Natural killer cell (primary cell): ENCODE results near the gene ARNT2. TPM values are rescaled to one million over a fixed set of nuclear protein-coding genes. Genes with fewer than 3 reads are reported as not detected.

Experiments
- ATAC-seq, 3 donors: fragments of 150-1000 bp in 2 of 3; fragments of 200-7000 bp in 1 of 3; cut with Tn5 transposase; 1 replicate in 1 of 3; 2 replicates in 2 of 3; pipeline ENCODE4 v1.10.0; 2021; ENCODE audit warnings: mild to moderate bottlenecking in 2 of 3, moderate library complexity in 2 of 3
- DNase-seq, 2 donors: peaks; one replicate each; pipeline versions ENCODE4 v3.0.0 to v3.0.0-alpha.2; 2013 to 2021; ENCODE audit warnings: mixed read lengths in 1 of 2
- H3K27ac ChIP-seq: one replicate; pipeline ENCODE4 v1.5.1; 2013; ENCODE audit warnings: mild to moderate bottlenecking, low read length
- H3K27me3 ChIP-seq: one replicate; pipeline ENCODE4 v1.6.1; 2013; ENCODE audit warnings: low read length; ENCODE audit not compliant: control insufficient read depth, insufficient read depth
- H3K36me3 ChIP-seq: one replicate; pipeline ENCODE4 v1.6.1; 2013; ENCODE audit warnings: low read length; ENCODE audit not compliant: control insufficient read depth, insufficient read depth
- H3K4me1 ChIP-seq: one replicate; pipeline ENCODE4 v1.6.1; 2013; ENCODE audit warnings: low read length; ENCODE audit not compliant: control insufficient read depth, insufficient read depth
- H3K4me3 ChIP-seq: one replicate; pipeline ENCODE4 v1.5.1; 2013; ENCODE audit warnings: low read length
- H3K9me3 ChIP-seq: one replicate; pipeline ENCODE4 v1.6.1; 2013; ENCODE audit warnings: low read length; ENCODE audit not compliant: control insufficient read depth, insufficient read depth
- H3K27ac Mint-ChIP-seq, 2 donors: one replicate each; pipeline ENCODE4 v1.8.0; 2022; ENCODE audit warnings: mild to moderate bottlenecking in 2 of 2, mixed read lengths in 2 of 2, moderate library complexity in 1 of 2
- H3K27me3 Mint-ChIP-seq, 2 donors: one replicate each; pipeline ENCODE4 v1.8.0; 2022; ENCODE audit warnings: low read depth in 2 of 2, mixed read lengths in 2 of 2
- H3K36me3 Mint-ChIP-seq: one replicate; pipeline ENCODE4 v1.8.0; 2022; ENCODE audit warnings: mixed read lengths
- H3K4me1 Mint-ChIP-seq, 2 donors: one replicate each; pipeline ENCODE4 v1.8.0; 2022; ENCODE audit warnings: mixed read lengths in 2 of 2
- H3K4me3 Mint-ChIP-seq: one replicate; pipeline ENCODE4 v1.8.0; 2022; ENCODE audit warnings: mild to moderate bottlenecking, moderate library complexity, mixed read lengths
- H3K9me3 Mint-ChIP-seq, 2 donors: one replicate each; pipeline ENCODE4 v1.8.0; 2022; ENCODE audit warnings: mixed read lengths in 2 of 2
- CTCF ChIP-seq: fragments of 200-600 bp; IDR thresholded peaks from one replicate; pipeline ENCODE4 v1.8.0; 2022; ENCODE audit warnings: antibody characterized with exemption
- WGBS: methylation state at CpG from one replicate; pipeline ENCODE4 v1.1.7; 2013; ENCODE audit warnings: missing lambda C conversion rate; ENCODE audit not compliant: insufficient coverage; 5-methylcytosine and 5-hydroxymethylcytosine counted together
- intact Hi-C: fragments of 100-400 bp; cut with micrococcal nuclease; formaldehyde crosslinking; loops from one replicate; pipeline ENCODE4 v1.14.2; 2022
- total RNA-seq, 4 donors: library from RNA; stranded (reverse); fragments of 120-200 nt in 1 of 4; gene quantifications; one replicate each; pipeline versions ENCODE4 v1.2.3 to v1.2.4, GENCODE V29; 2013 to 2022

The ARNT2 gene
- total RNA-seq, 3 donors from 2014 or later (not counting 1 experiment from before 2014, with no cell fraction given): not detected

- Mint-ChIP-seq H3K27ac (no peak overlapping the region), H3K4me3 (no peak overlapping the region), H3K36me3 (no peaks in the 10 kb centered on the region), H3K27me3 (peaks cover 0 to 6% of the 10 kb centered on the region in 2 donors), H3K4me1 (peaks cover 0 to 7% of the 10 kb centered on the region in 2 donors), H3K9me3 (no peaks in the 10 kb centered on the region)
- no peaks in the 10 kb centered on the region for H3K36me3 ChIP-seq
- WGBS: 85% methylated on average over 10 of the region's 10 CpGs
- no peaks in the 10 kb centered on the region for H3K27me3 ChIP-seq
- no peaks in the 10 kb centered on the region for H3K9me3 ChIP-seq
- H3K27ac ChIP-seq: no peak overlapping the region
- H3K4me1 ChIP-seq: no peaks in the 10 kb centered on the region
- no peak overlapping the region for H3K4me3 ChIP-seq
- no peak for TF ChIP-seq CTCF
- no peak for ATAC-seq
- intact Hi-C loops: no loop called here
- no peak for DNase-seq
Measured at GRCh38 chr15:80591938-80592825, 188.0 kb downstream of the ARNT2 start.

GRCh38 chr15:80593486-80594030, 189.4 kb downstream of the ARNT2 start:
- no peaks in the 10 kb centered on the region for H3K27me3 ChIP-seq
- no peaks in the 10 kb centered on the region for H3K4me1 ChIP-seq
- H3K4me3 ChIP-seq: no peak overlapping the region
- no peaks in the 10 kb centered on the region for H3K9me3 ChIP-seq
- WGBS: 90% methylated on average over 10 of the region's 13 CpGs
- H3K27ac Mint-ChIP-seq: no peak overlapping the region
- peaks cover 2 to 3% of the 10 kb centered on the region in 2 donors for H3K27me3 Mint-ChIP-seq
- no peaks in the 10 kb centered on the region for H3K36me3 ChIP-seq
- H3K36me3 Mint-ChIP-seq: no peaks in the 10 kb centered on the region
- no peak for TF ChIP-seq CTCF
- ATAC-seq (no peak), DNase-seq (no peak)
- H3K4me1 Mint-ChIP-seq: no peaks in the 10 kb centered on the region
- H3K9me3 Mint-ChIP-seq: no peaks in the 10 kb centered on the region
- intact Hi-C loops: no loop called here
- H3K4me3 Mint-ChIP-seq: no peak overlapping the region
- H3K27ac ChIP-seq: no peak overlapping the region

- H3K4me1 Mint-ChIP-seq: no peaks in the 10 kb centered on the region
- Histone ChIP-seq H3K27ac (no peak overlapping the region), H3K4me1 (no peaks in the 10 kb centered on the region), H3K36me3 (no peaks in the 10 kb centered on the region), H3K4me3 (no peak overlapping the region), H3K9me3 (no peaks in the 10 kb centered on the region), H3K27me3 (no peaks in the 10 kb centered on the region)
- peaks cover 8 to 9% of the 10 kb centered on the region in 2 donors for H3K27me3 Mint-ChIP-seq
- no peak for TF ChIP-seq CTCF
- 83% methylated on average over 12 of the region's 12 CpGs for WGBS
- H3K4me3 Mint-ChIP-seq: no peak overlapping the region
- no peak overlapping the region for H3K27ac Mint-ChIP-seq
- intact Hi-C loops: no loop called here
- no peaks in the 10 kb centered on the region for H3K36me3 Mint-ChIP-seq
- DNase-seq (no peak), ATAC-seq (no peak)
- no peaks in the 10 kb centered on the region for H3K9me3 Mint-ChIP-seq
Measured at GRCh38 chr15:80594091-80594889, 190.1 kb downstream of the ARNT2 start.
